NCI-H2107 (cell line): ENCODE measurements around the gene APOM.
A peak's percentile ranks its signal among the peaks of the same experiment; 100 is the strongest.

ENCODE experiments used
- DNase-seq: peaks from one replicate; lab custom pipeline; 2025; lab: John Stamatoyannopoulos, UW

The APOM gene

DNA sequence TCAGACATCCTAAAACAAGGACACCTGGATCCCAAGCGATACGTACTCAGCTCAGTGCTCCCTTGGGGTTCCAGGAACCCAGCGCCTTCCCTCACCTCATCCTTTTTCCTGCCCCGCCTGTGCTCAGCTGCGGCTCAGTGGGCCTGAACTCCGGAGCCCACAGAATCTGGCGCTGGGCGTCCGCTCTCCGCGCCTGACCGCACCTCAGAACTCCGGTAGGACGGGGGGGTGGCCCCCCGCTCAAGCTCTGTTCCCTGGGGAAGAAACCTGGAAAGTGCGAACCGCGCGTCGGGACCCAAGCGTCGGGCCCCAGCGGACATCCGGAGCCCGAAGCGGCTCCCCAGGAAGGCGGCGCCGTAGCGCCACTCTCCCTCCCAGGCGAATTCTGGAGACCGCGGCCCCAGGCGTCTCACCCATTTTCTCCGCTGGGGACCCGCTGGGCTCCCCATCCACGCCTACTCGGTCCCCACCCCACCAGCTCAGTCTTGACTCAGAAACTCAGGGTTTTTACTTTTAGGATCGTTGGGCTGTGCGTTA is 25.5 kb downstream of the APOM start:
- no peak for DNase-seq

DNA sequence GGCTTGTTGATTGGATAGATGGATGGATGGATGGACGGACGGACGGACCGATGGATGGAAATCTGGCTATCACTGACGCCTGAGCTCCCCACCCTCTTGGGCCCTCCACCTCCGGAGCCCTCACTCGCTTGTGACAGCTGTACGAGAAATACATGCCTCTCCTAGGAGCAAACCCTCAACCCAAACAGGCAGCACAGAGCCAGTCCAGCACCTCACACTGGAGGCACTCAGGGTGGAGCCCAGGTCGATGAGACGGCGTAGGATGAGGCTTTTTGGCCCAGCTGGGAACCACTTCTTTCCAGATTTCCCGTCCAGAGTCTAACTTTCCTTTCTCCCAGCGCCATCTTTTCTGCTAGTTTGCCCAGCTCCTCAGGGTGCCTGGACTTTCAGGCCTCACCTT is 27.9 kb downstream of the APOM start:
- no peak for DNase-seq

DNA sequence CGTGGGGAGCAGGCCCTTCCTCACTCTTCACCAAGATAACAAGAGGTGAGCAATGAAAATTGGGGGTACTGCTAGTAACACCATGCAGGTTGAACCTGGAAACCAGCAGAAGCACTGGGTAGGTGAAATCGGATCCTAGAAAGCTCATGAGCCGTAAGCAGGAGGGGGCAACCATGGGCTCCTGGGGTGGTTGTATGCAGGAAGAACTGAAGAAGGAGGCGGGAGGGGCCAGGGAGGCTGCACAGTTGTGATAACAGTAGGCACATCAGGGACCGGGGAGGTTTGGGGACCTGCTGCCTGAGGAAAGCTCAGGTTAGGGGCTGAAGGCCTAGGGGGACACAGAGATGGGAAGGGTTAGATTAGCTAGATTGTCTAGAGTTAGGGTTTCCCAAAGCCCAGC is 30.8 kb downstream of the APOM start:
- DNase-seq, result no peak

DNA sequence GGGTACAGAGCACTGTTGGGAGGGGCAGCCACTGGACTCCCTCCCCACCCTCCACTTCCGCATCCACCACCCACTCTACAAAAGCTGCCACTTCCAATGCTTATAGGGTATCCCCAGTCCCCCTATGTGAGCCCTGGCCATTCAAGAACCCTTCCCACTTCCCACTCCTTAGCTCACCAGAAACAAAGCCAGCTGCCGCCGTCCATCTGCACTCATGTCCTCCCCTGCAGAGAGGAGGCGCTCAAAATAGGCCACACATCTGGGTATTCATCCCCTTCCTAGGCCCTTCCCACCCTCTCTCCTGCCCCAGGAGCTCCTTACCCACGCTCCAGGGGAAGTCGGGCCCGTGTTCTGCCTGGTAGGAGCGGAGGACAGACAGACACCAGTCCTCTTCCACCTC is 31.6 kb downstream of the APOM start:
- DNase-seq, result no peak

DNA sequence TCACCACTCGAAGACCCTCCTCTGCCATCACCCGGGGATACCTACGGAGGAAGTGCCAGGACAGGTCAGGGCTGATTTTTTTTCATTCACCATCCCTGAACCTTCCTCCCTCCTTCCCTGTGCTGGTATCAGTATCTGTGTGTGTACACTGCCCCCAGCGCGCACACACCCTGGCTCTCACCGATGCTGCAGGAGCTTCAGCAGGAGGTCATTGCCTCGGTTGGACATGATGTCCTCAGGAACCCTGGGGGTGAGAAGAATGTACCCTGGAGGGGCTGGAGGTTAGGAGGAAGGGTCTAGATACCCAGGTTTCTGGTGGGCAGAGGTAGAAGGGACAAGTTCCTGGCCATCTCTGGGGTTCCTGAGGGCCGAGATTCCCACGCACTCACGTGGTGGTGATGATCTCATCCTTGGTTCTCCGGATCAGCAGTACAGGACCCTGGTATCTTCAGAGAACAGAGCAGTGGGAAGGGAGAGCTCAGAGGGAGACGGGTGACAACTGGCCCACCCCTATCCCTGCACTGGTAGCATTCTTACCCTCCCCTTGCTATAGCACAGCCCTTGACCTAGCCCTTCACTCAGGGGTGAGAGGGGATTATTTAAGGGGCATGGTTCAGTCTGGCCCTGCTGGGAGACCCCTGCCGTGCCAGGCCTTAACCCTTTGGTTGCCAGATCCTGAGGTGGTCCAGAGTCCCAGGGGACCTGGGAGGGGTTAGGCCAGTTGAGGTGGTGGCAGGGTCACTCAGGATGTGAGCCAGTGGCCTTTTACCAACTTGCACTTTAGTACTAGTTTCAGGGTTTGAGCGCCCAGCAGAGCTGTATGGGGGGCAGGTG is 32.4 kb downstream of the APOM start:
- DNase-seq, result no peak

DNA sequence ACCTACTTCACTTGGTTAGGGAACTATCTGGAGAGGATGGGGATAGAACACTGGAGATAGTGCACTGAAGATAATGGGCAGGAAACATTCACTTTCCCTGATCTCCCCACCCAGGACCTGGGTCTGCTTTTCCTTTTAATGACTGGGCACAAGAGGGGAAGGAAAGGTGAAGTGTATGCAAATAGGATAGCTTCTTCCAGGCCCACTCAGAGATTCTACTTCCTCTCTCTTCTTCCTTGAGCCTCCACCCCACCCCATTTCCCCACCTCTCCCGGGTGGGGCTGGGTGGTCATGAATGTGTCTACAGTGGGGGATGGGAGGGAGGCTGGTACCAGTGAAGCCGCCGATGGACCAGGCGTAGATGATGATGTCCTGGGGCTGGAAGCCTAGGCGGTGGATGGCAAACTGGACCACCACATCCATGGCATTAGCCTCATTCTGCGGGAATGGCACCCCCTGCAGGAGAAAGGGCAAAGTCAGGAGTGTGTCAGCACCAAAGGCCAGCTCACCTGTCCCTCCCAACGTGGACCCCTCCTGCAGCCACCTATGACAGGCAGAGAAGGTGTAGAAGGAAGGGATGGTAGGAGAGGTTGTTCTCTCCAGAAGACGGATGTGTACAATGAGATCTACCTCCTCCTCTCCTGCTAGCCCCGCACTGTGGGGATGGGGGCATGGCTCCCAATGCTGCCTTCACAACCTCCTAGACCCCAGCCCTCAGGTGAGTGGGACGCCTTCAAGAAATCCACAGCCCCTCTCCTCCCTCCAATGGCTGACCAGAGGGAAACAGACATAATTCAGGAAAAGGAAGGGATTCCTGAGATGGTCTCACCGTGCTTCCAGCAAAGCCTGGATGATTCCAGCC is 33.8 kb downstream of the APOM start:
- DNase-seq, result no peak

DNA sequence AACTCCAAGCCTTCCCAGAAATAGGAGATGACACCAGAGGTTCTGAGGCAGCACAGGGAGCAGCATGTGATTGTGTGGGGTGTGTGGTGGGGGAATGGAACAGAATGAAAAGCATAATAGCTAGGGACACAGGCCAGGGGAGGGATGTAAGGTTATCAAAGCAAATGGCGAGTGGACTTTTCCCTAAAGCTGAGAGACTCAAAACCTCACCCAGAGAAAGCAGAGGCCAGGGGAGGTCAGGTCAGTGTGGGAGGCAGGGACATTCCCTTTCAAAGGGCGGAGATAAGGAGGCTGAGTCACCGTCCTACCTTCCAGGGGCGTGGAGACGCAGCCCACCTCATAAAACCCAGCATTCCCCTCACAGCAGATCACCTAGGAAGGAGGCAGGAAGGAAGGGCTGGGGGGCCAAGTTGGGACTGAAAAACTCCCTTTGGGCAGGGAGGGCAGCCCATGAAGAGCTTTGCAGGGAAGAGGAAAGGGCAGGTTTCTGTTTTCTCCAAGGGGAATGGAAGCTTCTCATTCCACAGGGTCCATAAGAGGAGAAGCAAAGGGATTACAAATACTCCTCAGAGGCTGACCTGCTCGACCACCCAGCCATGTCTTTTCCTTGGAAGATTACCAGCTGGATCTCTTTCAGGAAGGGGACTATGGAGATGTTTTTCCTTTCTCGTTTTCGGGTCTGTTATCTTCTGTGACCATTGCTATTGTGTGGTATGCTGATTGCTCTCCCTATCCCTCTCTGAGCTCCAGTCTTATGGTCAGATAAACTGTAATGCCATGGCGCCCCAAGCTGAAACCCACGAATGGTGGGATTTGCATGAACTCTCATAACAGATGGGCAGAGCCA is 34.8 kb downstream of the APOM start:
- no peak for DNase-seq

DNA sequence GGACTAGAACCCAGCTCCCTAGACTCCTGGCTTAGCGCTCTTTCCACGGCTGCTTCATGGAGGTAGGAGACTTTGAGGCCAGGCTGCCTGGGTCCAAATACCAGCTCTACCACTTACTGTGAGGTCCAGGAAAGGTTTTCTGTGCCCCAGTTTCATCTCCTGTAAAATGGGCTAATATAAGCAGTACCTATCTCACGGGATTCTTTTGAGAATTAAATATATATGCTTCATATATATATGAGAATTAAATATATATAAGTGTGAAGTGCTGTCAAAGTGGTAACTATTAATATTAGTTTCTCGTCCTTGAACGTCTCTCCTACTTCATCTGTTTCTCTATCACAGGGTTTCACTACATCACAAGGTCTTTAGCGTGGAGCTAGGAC is 35.4 kb downstream of the APOM start:
- DNase-seq, result no peak

DNA sequence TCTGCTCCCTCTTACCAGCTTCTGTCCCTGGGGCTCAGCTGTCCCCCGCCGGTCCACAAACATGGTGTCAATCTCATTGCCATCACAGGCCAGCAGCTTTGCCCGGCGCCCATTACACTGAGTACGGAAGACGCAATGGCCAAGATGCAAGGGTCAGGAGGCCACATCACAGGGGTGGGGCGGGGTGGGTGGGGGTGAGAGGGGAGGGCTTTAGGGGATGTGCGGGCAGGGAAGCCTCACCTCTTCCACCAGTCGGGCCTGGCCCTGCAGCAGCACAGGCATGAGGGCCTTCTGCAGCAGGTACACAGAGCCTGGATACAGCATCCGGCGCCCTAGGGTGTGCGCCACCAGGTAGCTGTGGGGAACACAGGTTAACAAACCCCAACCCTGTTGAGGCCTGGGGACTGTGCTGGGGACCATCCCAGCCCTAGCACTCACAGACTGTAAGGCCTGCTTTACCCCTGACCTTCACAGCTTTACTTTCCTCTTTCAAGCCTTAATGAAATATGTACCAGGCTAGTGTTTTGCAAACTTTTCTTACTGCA is 35.9 kb downstream of the APOM start:
- no peak for DNase-seq

DNA sequence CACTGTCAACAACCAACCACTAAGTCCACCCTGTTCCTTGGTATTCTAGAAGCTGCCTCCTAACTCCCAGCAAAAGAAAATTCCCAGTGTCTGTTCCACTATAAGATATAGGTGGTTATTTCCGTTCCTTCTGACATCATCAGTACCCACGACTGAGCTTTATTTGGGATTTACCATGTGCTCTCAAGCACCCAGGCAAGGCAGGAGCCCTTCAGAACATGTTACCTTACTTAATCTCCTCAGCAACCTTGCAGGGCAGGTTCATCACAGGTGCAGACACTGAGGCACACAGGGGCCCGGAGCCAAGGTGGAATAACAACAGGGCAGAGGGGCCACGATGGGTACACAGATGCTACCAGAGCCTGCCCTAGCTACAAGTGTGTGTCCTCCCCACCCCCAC is 36.7 kb downstream of the APOM start:
- DNase-seq, result no peak

DNA sequence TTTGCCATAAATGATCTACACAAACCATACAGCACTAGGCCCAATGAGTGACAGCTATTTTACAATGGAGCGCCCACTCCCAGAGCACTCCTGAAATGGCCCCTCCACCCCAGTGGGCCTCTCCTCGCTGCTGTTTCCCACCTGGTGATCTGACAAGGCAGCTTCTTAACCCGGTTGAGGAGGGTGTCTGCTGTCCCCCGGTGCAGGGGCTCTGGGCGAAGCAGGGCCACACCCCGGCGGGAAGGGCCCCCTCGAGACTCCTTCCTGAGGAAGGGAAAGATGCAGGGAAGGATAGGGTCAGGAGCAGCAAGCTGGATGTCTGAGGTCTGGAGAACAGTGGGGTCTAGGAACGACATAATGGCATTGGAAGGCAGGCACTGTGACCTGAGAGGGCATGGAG is 37.2 kb downstream of the APOM start:
- no peak for DNase-seq

DNA sequence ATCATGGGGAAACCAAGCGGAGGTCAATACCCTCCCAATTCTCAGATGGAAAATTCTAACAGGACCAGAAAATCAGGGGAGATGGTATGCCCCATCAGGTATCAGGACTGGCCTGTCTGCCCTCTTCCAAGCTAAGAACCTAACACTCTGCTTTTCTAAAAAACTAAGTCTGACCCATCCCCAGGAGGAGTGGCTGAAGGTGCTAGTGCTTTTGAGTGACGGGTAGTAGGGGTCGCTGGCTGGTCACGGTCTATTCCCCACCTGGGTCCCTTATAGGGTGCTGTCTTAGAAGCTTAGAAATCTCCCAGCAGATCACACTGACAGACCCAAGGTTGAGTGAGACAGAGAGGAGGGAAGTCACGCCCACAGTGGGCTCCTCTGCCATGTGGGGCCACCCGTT is 37.8 kb downstream of the APOM start:
- no peak for DNase-seq

DNA sequence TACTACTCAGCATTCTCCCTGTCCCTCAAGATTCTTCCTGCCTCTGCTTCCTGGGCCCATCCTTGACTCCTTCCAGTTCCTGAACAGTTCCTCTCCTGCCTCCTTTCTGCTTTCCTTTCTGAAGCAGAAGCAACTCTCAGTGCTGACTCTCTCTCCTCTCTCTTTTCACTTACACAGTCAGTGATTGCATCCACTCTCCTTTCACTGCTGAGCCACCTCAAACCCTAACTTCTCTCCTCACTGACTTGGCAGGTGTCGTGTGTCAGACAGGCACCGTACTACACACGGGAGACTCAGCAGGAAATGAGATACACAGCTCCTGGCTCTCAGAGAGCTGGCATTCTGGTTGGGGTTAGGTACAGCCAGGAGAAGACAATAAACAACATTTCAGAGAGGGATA is 41.9 kb downstream of the APOM start:
- no peak for DNase-seq

DNA sequence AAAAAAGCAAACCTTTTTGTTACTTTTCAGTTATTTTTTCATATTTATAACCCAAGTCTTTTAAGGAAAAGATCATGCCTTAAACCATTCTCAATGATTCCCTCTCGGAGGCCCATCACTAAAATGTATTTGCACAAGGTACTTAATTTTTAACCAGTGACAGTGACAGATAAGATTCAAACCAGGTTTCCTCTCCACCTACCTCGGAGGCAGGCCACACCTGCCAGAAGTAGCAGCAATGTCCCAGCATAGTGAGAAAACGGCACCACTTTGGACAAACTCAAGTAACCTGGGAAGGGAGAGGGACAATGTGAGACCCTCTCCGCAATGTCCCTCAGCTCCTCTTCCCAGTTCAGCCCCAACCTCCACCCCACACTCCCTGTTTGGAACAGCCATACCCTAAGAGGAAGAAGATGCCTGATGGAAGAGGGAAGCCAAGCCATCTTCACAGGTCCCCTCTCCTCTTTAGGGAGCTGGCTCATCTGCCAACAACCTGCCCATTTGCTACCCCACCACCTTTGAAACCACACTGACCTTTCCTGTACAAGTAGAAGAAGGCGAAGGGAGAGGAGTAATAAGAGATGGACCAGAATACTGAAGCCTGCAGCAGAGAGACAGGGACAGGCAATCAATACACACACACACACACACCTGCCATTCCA is 45.2 kb downstream of the APOM start:
- no peak for DNase-seq

DNA sequence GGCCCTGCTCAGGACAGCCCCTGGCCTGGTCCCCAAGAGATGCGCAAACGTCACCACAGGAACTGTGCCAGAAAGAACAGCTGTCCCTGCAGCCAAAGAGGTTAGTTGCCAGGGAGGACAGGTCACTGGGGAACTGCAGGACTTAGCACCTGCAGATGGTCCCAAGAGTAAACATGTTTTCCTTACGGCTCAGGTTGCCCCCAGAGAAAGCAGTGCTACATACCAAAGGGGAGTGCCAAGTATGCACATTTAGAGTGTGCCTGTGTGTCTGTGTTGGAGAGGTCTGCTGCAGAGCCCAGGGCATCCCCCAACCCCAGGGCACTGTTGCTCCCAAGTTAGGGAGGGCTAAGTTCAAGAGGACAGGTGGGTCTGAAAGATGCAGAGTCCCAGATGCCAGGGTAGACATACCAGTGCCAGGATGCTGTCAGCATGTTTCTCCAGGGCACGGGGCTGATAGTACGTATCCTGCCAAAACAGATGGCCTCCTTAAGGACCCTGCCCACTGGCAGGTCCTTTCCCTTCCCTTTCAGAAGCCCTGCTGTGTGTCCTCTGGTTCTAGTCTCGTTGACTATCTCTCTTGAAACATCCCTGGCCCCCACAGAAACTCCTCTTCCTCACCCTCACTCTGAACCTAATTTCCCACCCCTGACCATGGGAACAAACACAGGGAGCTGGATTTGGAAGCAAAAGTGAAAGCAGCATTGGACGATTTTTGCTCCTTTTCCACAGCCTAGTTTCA is 46.1 kb downstream of the APOM start:
- DNase-seq, result no peak

DNA sequence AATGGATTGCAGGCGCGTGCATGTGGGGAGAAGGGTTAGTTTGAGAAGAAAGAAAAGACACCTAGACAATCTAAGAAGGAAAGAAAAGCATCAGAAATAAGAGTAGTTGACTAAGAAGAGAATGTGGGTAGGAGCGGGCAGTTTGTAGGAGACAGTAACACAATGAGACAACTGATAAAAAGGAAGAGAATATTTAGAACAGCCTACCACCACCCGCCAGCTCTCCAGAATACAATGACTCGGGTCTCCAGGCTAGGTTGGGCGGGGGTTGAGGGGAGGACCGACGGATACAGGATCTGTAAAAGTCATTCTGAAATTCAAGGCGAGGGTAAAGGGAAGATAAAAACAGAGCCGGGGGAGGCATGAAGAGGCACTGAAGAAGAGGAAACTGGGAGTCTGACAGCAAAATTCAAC is 46.7 kb downstream of the APOM start:
- no peak for DNase-seq

DNA sequence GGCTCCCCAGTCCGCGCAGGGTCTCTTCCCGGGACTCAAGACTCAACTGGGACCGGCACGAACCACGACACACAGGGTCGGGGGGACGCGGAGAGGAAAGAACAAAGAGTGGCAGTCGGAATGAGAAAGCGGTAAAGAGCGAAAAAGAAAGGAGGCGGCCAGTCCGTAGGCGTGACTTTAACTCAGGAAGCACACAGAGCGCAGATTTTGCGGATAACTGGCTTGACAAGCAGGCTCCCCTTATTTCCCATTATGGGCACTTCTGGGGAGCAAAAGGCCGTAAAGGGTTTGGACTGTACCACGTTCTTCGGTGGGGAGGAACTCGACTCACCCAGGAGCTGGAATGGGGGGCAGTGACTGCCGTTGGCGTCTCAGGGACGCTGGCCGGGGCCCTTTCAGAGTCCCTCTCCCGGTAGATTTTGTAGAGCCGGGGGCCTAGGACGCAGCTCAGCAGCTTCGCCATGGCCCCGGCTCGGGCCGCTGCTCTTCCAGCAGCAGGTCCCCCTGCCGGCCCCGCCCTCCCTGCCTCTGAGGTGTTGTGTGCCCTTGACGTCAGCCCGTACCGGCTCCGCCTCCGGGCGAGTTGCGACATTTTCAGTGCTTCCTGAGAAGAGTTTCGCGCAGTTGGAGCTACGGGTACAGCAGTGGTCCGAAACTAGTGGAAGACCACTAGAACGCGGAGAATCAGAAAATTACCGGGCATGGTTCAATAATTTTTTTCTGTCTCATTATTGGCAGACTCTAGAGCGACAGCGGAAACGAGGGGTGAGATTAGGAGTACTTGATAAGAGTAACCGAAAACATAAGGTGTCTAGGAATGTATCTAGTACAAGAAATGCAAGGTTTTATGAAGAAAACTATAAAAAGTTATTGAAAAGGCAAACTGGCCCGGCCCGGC is 47.4 kb downstream of the APOM start, which contains the start of gene ABHD16A:
Gene ABHD16A (minus strand): TSS at position 506 of the 898 bp plus-strand sequence. CDS start 43 bp downstream, at position 463.
- peak; percentile 71 for DNase-seq

DNA sequence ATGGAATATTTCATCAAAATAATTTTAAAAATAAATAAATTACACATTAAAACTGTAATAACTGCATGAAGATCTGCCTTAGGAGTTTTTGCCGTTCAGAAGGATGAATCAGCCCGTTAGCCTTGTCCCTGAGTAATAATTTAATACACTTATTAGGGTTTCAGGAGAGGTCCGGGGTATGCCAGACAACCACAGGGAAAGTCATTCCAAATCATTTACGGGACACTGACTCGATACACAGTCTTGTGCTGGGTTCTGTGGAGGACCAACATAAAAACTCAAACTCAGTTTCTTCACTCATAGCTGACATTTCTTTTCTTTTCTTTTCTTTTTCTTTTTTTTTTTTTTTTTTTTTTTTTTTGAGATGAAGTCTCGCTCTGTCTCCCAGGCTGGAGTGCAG is 50.2 kb downstream of the APOM start:
- DNase-seq, result no peak

DNA sequence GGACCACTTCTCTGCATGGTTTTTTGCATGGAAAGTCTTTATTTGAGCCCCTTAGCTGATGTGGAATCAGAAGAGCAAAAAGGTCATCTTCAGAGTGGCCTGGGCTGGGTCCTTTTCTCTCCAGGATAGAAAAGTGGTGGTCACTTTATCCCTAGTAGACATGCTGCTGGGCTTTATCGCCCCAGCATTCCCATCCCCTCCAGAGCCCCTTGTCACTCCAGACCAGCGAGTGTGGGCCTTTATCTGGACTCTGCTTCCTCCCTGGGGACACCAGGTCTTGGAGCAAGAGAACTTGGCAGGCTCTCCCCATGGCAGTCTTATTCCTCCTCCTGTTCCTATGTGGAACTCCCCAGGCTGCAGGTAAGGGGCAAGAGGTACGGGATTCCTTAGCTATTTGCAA is 50.9 kb downstream of the APOM start, which contains the start of gene LY6G6F:
Gene LY6G6F (plus strand): TSS at position 268 of the 400 bp plus-strand sequence. CDS start 41 bp downstream, at position 309.
- no peak for DNase-seq
